ENCODE results near the gene IGFALS.

The IGFALS gene

DNA sequence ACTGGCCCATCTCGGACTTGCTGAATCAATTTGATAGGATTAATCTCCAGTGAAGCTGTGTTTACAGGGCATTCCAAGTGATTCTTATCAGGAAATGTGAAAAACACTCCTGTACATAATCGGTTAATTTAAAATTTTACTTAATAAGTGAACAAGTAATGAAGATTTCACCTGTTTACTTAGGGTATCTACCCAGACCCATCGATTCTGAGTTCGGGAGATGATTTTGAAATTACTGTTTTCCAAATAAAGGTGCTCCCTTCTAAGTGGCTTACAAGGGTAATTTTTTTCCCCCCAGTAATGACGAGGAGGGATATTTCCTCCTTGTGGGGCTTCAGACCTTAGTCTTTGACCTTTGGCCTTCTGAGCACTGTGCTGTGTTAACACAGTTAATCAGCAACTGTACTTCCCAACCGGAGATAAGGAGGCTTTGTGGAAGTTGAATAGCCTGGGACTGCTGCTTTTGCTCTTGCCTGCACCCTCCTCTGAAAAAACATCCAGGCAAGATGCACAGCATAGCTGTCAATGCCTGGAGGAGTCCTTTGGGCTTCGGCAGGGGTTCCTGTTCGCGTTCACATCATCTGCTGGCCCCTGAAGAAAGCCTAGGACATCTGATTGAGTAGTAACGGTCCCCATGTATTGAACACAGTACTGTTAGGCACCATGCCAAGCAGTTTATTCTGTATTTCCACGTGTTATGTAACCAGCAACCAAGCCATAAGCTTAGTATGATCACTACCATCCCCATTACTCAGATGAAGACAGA, 35.3 kb upstream of the IGFALS start:
- no peak overlapping the region for H3K4me3 ChIP-seq (ENCODE audit: low read depth, low read length)
- TF ChIP-seq, protein P1, sequence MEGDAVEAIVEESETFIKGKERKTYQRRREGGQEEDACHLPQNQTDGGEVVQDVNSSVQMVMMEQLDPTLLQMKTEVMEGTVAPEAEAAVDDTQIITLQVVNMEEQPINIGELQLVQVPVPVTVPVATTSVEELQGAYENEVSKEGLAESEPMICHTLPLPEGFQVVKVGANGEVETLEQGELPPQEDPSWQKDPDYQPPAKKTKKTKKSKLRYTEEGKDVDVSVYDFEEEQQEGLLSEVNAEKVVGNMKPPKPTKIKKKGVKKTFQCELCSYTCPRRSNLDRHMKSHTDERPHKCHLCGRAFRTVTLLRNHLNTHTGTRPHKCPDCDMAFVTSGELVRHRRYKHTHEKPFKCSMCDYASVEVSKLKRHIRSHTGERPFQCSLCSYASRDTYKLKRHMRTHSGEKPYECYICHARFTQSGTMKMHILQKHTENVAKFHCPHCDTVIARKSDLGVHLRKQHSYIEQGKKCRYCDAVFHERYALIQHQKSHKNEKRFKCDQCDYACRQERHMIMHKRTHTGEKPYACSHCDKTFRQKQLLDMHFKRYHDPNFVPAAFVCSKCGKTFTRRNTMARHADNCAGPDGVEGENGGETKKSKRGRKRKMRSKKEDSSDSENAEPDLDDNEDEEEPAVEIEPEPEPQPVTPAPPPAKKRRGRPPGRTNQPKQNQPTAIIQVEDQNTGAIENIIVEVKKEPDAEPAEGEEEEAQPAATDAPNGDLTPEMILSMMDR (IDR thresholded peaks at IDR 0.05; ENCODE audit: borderline replicate concordance, insufficient read depth, low read depth, low read length) = no peak

DNA sequence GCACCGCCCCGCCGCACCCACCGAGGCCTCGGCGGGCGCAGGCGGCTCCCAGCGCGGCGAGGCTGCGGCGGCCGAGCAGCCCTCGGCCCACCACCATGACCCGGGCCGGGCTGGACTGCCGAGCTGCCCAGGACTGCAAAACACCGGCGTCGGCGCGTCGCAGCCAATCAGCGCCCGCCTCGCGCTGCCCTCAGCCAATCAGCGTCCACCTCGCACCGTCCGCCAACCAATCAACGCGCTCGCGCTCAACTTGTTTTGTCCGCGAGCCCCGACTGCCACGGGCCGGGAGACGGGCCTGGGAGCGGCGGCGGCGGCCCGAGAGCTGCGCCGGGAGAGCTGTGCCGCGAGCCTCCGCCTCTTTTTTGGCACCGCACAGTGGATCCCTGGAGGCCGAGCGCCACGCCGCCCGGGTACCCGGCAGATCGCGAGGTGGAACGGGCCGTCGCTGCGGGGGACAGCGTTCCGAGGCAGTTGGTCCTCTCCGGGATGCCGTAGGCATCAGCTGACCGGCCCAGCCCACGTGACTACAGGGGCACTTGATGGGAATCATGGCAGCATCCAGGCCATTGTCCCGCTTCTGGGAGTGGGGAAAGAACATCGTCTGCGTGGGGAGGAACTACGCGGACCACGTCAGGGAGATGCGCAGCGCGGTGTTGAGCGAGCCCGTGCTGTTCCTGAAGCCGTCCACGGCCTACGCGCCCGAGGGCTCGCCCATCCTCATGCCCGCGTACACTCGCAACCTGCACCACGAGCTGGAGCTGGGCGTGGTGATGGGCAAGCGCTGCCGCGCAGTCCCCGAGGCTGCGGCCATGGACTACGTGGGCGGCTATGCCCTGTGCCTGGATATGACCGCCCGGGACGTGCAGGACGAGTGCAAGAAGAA, 33.4 kb upstream of the IGFALS start, which contains the start of the genes FAHD1 and HAGH:
Gene FAHD1 (plus strand): TSS at position 516 of the 883 bp plus-strand sequence. CDS start 33 bp downstream, at position 549.
Gene HAGH (minus strand): TSS at position 135 of the 883 bp plus-strand sequence. CDS start 38 bp downstream, at position 97.
- peak within 1 kb of the TSS; percentile 97 for H3K4me3 ChIP-seq (ENCODE audit: low read depth, low read length)
- TF ChIP-seq, protein P1 (IDR thresholded peaks at IDR 0.05; ENCODE audit: borderline replicate concordance, insufficient read depth, low read depth, low read length) = no peak

DNA sequence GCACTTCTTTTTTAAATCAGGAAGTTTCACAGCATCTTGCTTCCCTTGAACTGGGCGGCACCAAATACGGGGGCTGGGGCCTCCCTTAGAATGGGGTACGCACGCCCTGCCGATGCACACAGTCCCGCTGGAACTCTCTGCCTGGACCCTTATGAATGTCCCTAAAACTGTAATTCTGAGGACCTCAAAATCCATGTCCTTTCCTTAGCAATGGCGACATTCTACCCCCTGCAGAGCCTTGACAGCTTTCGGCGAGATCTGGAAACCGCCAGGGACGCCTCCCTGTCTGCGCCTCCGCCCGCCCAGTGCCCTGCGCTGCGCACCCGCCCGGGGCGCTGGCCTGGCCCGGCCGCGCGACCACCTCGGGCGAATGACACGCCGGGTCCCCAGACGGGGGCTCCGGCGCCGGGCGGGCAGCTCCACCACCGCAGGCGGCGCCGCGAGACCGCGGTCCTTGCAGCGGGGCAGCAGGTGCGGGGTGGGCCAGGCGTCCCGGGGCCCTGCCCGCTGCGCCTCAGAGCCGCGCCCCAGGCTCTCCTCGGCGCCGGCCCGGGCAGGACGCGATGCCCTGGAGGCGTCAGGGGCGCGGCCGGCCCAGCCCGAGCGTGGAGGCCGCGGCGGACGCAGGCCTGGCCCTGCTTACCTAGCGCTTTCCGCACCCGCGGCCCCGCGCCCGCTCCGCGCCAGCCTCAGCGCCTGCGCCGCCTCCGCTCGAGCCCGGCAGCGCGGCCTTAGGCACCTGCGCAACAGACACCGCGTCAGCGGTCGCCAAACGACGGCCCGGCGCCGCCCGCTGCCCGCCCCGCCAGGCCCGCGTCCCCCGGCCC, 32.6 kb upstream of the IGFALS start:
- peak overlapping the region; percentile 97 for H3K4me3 ChIP-seq (ENCODE audit: low read depth, low read length)
- TF ChIP-seq, protein P1 (IDR thresholded peaks at IDR 0.05; ENCODE audit: borderline replicate concordance, insufficient read depth, low read depth, low read length) = 0 out of 2 replicates have a peak, but pooled peaks have one; percentile 22

DNA sequence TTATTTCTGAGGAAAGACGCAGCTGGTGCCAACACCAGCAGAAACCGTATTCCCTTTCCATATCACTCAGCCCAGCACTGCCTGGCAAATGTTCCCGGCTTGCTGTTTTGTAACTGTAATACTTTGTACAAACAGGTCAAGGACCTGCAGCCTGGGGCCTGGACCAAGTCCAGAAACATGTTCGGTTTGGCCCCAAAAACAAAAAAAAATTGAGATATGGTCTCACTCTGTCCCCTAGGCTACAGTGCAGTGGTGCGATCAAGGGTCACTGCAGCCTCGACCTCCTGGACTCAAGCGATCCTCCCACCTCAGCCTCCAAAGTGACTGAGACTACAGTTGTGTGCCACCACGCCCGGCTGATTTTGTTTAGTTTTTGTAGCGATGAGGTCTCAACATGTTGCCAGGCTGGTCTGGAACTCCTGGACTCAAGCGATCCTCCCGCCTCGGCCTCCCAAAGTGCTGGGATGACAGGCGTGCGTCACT, 31.9 kb upstream of the IGFALS start:
- TF ChIP-seq, protein P1 (IDR thresholded peaks at IDR 0.05; ENCODE audit: borderline replicate concordance, insufficient read depth, low read depth, low read length) = no peak
- H3K4me3 ChIP-seq (ENCODE audit: low read depth, low read length) = no peak overlapping the region

DNA sequence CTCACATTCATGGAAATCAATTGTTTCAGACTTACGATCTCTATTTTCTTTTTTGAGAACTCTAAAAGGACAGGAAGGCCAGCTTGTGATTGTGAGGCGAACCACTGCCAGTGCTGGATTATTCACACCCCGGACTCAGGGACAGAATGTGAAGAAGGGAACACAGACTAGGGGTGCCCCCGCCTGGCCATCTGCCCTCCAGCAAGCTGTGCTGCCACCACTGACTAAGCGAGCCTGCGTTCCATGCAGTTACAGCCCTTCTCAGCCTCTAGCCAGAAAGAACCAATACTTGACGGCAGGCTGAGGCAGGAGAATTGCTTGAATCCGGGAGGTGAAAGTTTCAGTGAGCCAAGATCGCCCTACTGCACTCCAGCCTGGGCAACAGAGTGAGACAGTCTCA, 30.3 kb upstream of the IGFALS start:
- TF ChIP-seq, protein P1 (IDR thresholded peaks at IDR 0.05; ENCODE audit: borderline replicate concordance, insufficient read depth, low read depth, low read length) = peak; percentile 37; the same call in 1 of the 2 replicates
- no peak overlapping the region for H3K4me3 ChIP-seq (ENCODE audit: low read depth, low read length)

DNA sequence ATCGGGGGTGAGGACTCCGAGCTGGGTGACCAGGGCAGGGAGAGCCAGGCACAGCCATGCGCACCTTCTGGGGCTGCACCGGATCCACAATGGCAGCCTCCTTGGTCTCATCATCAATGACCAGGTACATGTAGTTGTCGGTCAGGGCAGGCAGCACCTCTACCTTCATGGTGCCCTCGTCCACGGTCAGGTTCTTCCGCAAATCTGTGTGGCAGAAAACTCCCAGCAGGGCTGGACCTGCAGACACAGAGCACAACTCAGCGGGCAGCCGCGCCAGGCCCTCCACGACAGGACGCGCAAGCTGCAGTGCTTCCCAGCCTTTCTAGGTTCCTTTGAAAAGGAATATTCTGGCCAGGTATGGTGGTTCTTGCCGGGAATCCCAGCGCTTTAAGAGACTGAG, 29.3 kb upstream of the IGFALS start:
- TF ChIP-seq, protein P1 (IDR thresholded peaks at IDR 0.05; ENCODE audit: borderline replicate concordance, insufficient read depth, low read depth, low read length) = no peak
- H3K4me3 ChIP-seq (ENCODE audit: low read depth, low read length) = no peak overlapping the region
